SK-N-SH (cell line): ENCODE data around the gene MAP10.

Source experiments
- CTCF ChIP-seq: fragments of 200-600 bp; sonication (generic); IDR thresholded peaks from 2 replicates; pipeline ENCODE4 v1.6.1; 2017; ENCODE audit warnings: antibody characterized with exemption, mild to moderate bottlenecking, moderate library complexity
- ELF1 ChIP-seq: IDR thresholded peaks from 2 replicates; pipeline ENCODE4 v1.4.0; 2012
- EP300 ChIP-seq, 2 experiments: IDR thresholded peaks; 2 replicates each; pipeline versions ENCODE4 v1.4.0 to v1.6.1; 2012; ENCODE audit warnings: borderline replicate concordance in 1 of 2, low read depth in 1 of 2, low read length in 1 of 2
- MAX ChIP-seq: IDR thresholded peaks from 2 replicates; pipeline ENCODE4 v1.4.0; 2012; ENCODE audit warnings: low read depth
- POLR2AphosphoS5 ChIP-seq: IDR thresholded peaks from 2 replicates; pipeline ENCODE4 v1.6.1; 2012; ENCODE audit warnings: low read depth, low read length
- RAD21 ChIP-seq: IDR thresholded peaks from 2 replicates; pipeline ENCODE4 v1.6.1; 2012; ENCODE audit warnings: mild to moderate bottlenecking, low read length
- RFX5 ChIP-seq: IDR thresholded peaks from 2 replicates; pipeline ENCODE4 v1.6.1; 2012; ENCODE audit warnings: mild to moderate bottlenecking, improper control_type of control experiment, low read length
- RXRA ChIP-seq: IDR thresholded peaks from 2 replicates; pipeline ENCODE4 v1.4.0; 2012; ENCODE audit warnings: low read depth, mild to moderate bottlenecking, borderline replicate concordance
- TAF1 ChIP-seq: IDR thresholded peaks from 2 replicates; pipeline ENCODE4 v1.6.1; 2012; ENCODE audit warnings: low read depth, mild to moderate bottlenecking, low read length, moderate library complexity, borderline replicate concordance
- TEAD4 ChIP-seq: IDR thresholded peaks from 2 replicates; pipeline ENCODE4 v1.4.0; 2012; ENCODE audit warnings: mild to moderate bottlenecking, borderline replicate concordance; ENCODE audit not compliant: insufficient read depth
- USF1 ChIP-seq: IDR thresholded peaks from 2 replicates; pipeline ENCODE4 v1.4.0; 2012; ENCODE audit warnings: low read depth, borderline replicate concordance
- USF2 ChIP-seq: fragments of 150-350 bp; IDR thresholded peaks from 2 replicates; pipeline ENCODE4 v1.6.1; 2017; ENCODE audit warnings: antibody characterized with exemption, low read length, low read depth, borderline replicate concordance

- TF ChIP-seq USF1 (no peak), RFX5 (no peak), CTCF (no peak), MAX (no peak), EP300 (IDR thresholded peaks at IDR 0.05; ENCODE audit: borderline replicate concordance in 1 of 2, low read depth in 1 of 2, low read length in 1 of 2) (no peak), RAD21 (no peak), POLR2AphosphoS5 (no peak), TEAD4 (no peak), TAF1 (no peak), RXRA (no peak), ELF1 (no peak), USF2 (no peak)
Observed at GRCh38 chr1:232784794-232785193, 20.4 kb upstream of the MAP10 start.
